H7 (cell line): ENCODE measurements around the gene ETV1. TPM values are rescaled to one million over a fixed set of nuclear protein-coding genes. Genes with fewer than 3 reads are reported as not detected.
"Not testable (repeated sequence)": the region's sequence is repeated elsewhere in the genome, so short reads cannot be mapped to it uniquely, and the experiment has no call there.

Experiments
- DNase-seq: peaks from one replicate; pipeline ENCODE4 v3.0.0; 2012
- H3K27me3 ChIP-seq: 2 replicates; pipeline ENCODE4 v1.6.0; 2011; ENCODE audit warnings: mild to moderate bottlenecking, low read length; ENCODE audit not compliant: control insufficient read depth, insufficient read depth
- H3K36me3 ChIP-seq: replicated peaks from 2 replicates; pipeline ENCODE4 v1.5.1; 2011; ENCODE audit warnings: low read length; ENCODE audit not compliant: control insufficient read depth, insufficient read depth
- H3K4me3 ChIP-seq: 2 replicates; pipeline ENCODE4 v1.5.1; 2011; ENCODE audit warnings: low read depth, mild to moderate bottlenecking, control low read depth, low read length, moderate library complexity; ENCODE audit not compliant: insufficient read depth
- total RNA-seq: library from RNA; depleted of rRNA; stranded (reverse); fragments of >200 nt; shearing (Covaris generic); gene quantifications from 2 replicates; pipeline ENCODE4 v1.2.3, GENCODE V29; 2014

Gene ETV1
- total RNA-seq, 1 experiment from 2014 or later = 45.3 TPM

- Histone ChIP-seq H3K4me3 (no peak overlapping the region), H3K36me3 (peaks cover 4% of the 10 kb centered on the region), H3K27me3 (no peaks in the 10 kb centered on the region)
- DNase-seq = no peak
Observed at GRCh38 chr7:13932131-13932530, 57.3 kb downstream of the ETV1 start.

GRCh38 chr7:13921062-13921461, 68.4 kb downstream of the ETV1 start:
- H3K36me3 ChIP-seq = no peaks in the 10 kb centered on the region
- DNase-seq = no peak
- H3K4me3 ChIP-seq = no peak overlapping the region
- no peaks in the 10 kb centered on the region for H3K27me3 ChIP-seq

- Histone ChIP-seq H3K4me3 (no peak overlapping the region), H3K27me3 (no peaks in the 10 kb centered on the region), H3K36me3 (no peaks in the 10 kb centered on the region)
- DNase-seq = peak; percentile 11
Observed at GRCh38 chr7:13920053-13920697, 69.3 kb downstream of the ETV1 start.

GRCh38 chr7:13918333-13918732, 71.1 kb downstream of the ETV1 start:
- not testable (repeated sequence) for DNase-seq, H3K27me3 ChIP-seq, H3K36me3 ChIP-seq, H3K4me3 ChIP-seq

GRCh38 chr7:13917103-13917502, 72.4 kb downstream of the ETV1 start:
- not testable (repeated sequence) for H3K4me3 ChIP-seq, H3K27me3 ChIP-seq, H3K36me3 ChIP-seq, DNase-seq

GRCh38 chr7:13915891-13916290, 73.6 kb downstream of the ETV1 start:
- DNase-seq = no peak
- Histone ChIP-seq H3K36me3 (no peaks in the 10 kb centered on the region), H3K27me3 (no peaks in the 10 kb centered on the region), H3K4me3 (no peak overlapping the region)

- no peak for DNase-seq
- H3K27me3 ChIP-seq = no peaks in the 10 kb centered on the region
- H3K4me3 ChIP-seq = no peak overlapping the region
- no peaks in the 10 kb centered on the region for H3K36me3 ChIP-seq
Observed at GRCh38 chr7:13912715-13913278, 76.7 kb downstream of the ETV1 start.

- no peaks in the 10 kb centered on the region for H3K36me3 ChIP-seq
- H3K27me3 ChIP-seq = no peaks in the 10 kb centered on the region
- no peak for DNase-seq
- H3K4me3 ChIP-seq = no peak overlapping the region
Observed at GRCh38 chr7:13911909-13912308, 77.6 kb downstream of the ETV1 start.

GRCh38 chr7:13910805-13911551, 78.5 kb downstream of the ETV1 start:
- no peak overlapping the region for H3K4me3 ChIP-seq
- H3K36me3 ChIP-seq = no peaks in the 10 kb centered on the region; the same call in 1 of the 2 replicates
- DNase-seq = no peak
- H3K27me3 ChIP-seq = no peaks in the 10 kb centered on the region

GRCh38 chr7:13908667-13909397, 80.6 kb downstream of the ETV1 start:
- no peak for DNase-seq
- H3K4me3 ChIP-seq = no peak overlapping the region
- no peaks in the 10 kb centered on the region for H3K27me3 ChIP-seq
- peaks cover 2% of the 10 kb centered on the region; the same call in 1 of the 2 replicates for H3K36me3 ChIP-seq

- Histone ChIP-seq H3K27me3 (no peaks in the 10 kb centered on the region), H3K36me3 (peaks cover 2% of the 10 kb centered on the region; the same call in 1 of the 2 replicates), H3K4me3 (no peak overlapping the region)
- DNase-seq = no peak
Observed at GRCh38 chr7:13907831-13908230, 81.6 kb downstream of the ETV1 start.

GRCh38 chr7:13904689-13905088, 84.8 kb downstream of the ETV1 start:
- DNase-seq = no peak
- Histone ChIP-seq H3K36me3 (peaks cover 2% of the 10 kb centered on the region; the same call in 1 of the 2 replicates), H3K4me3 (no peak overlapping the region), H3K27me3 (no peaks in the 10 kb centered on the region)

GRCh38 chr7:13904007-13904406, 85.5 kb downstream of the ETV1 start:
- DNase-seq = no peak
- H3K27me3 ChIP-seq = no peaks in the 10 kb centered on the region
- peaks cover 2% of the 10 kb centered on the region; the same call in 1 of the 2 replicates for H3K36me3 ChIP-seq
- no peak overlapping the region for H3K4me3 ChIP-seq

GRCh38 chr7:13901577-13901976, 87.9 kb downstream of the ETV1 start:
- Histone ChIP-seq H3K36me3 (peaks cover 2% of the 10 kb centered on the region; the same call in 1 of the 2 replicates), H3K4me3 (no peak overlapping the region), H3K27me3 (no peaks in the 10 kb centered on the region)
- no peak for DNase-seq
